Subcutaneous abdominal adipose tissue (tissue), 5 donors: ENCODE results near the gene QSOX2.

ENCODE experiments used
- H3K27ac ChIP-seq: one replicate; pipeline ENCODE4 v1.7.0; 2013; ENCODE audit warnings: low read depth, mild to moderate bottlenecking, inconsistent platforms, low read length, moderate library complexity
- H3K27me3 ChIP-seq, 5 donors: one replicate each; pipeline ENCODE4 v1.7.0; 2013; ENCODE audit warnings: low read length in 5 of 5, inconsistent platforms in 1 of 5; ENCODE audit not compliant: control insufficient read depth in 5 of 5, insufficient read depth in 4 of 5
- H3K36me3 ChIP-seq, 5 donors: one replicate each; pipeline ENCODE4 v1.7.0; 2013; ENCODE audit warnings: low read length in 5 of 5; ENCODE audit not compliant: control insufficient read depth in 5 of 5, insufficient read depth in 5 of 5
- H3K4me1 ChIP-seq, 5 donors: one replicate each; pipeline ENCODE4 v1.7.0; 2013; ENCODE audit warnings: low read length in 5 of 5, mild to moderate bottlenecking in 3 of 5, moderate library complexity in 1 of 5; ENCODE audit not compliant: control insufficient read depth in 5 of 5, insufficient read depth in 5 of 5
- H3K4me3 ChIP-seq, 5 donors: one replicate each; pipeline ENCODE4 v1.7.0; 2013; ENCODE audit warnings: low read length in 5 of 5, low read depth in 1 of 5
- H3K9ac ChIP-seq, 5 donors: one replicate each; pipeline ENCODE4 v1.7.0; 2013; ENCODE audit warnings: low read length in 5 of 5, mild to moderate bottlenecking in 4 of 5, moderate library complexity in 3 of 5
- H3K9me3 ChIP-seq, 5 donors: one replicate each; pipeline ENCODE4 v1.7.0; 2013; ENCODE audit warnings: low read length in 5 of 5; ENCODE audit not compliant: control insufficient read depth in 5 of 5
- donor health status: healthy.
- donor health status: healthy.
- donor health status: healthy.
- donor health status: healthy.
- donor health status: healthy.

QSOX2 gene

DNA sequence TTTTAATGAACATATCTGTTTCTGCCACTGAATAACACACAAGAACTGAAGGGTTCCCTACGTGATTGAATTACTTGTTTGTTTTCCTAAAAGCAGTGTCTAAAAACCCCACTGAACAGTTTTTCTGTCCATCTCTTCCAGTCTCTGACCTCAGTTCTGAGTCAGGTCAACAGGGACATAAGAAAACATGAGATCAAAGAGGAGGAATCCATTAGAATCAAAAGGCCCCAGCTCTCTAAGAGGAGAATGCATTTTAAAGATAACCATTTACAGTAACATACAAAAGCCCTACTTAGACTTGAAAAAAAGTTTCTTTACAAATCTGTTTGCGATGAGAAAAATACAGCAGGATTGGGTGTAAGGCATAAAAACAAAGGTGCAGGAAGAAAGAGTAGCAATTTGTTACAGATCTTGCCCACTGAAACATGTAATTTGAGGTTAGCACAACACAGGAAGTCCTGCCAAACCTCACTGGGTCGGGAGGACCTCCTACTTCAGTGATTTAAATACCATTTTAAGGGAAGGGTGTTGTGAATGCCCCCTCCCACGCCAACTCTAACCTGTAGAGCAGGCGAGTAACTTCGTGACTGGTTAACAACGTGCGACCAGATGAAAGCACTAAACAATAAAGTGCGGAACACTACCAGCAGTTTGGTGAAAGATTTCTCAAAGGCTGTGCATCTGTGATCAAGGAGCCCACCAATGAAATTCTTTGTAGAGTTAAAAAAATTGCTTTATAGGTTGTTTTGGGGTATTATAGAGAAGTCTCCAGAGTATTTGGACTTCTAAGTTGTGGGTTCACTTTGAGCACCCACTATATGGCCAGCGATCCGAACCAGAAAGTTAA, 1.3 kb downstream of the QSOX2 start:
- Histone ChIP-seq H3K27ac (no peak overlapping the region), H3K9ac (peak overlapping the region in 2 of 5 donors; percentile 63 to 64), H3K36me3 (no peaks in the 10 kb centered on the region), H3K4me3 (peak overlapping the region; percentile 67 to 80 (median 73)), H3K4me1 (peaks cover 4 to 22% (median 17%) of the 10 kb centered on the region in 5 donors), H3K27me3 (peaks cover 0 to 2% (median 0%) of the 10 kb centered on the region in 5 donors), H3K9me3 (no peaks in the 10 kb centered on the region)

DNA sequence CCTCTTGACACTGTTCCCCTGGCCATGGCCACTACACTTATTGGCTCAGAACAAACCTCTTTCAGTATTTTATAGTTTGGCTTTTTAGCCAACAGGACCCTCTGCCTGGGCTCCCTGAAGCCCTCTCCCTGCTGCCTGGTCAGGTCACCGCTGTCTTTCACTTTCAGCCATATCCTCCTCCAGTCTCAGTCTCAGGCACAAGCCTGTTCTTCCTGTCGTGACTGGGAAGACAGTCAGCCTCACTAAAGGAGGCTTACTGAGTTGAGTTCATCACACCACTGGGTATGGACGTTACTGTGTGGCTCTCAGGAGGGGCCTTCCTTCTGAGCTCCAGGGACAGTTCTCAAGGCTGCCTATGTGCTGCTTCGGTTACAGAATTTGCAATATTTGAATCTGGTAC, 2.0 kb downstream of the QSOX2 start:
- H3K4me1 ChIP-seq = peaks cover 4 to 27% (median 18%) of the 10 kb centered on the region in 5 donors
- no peaks in the 10 kb centered on the region for H3K36me3 ChIP-seq
- H3K9ac ChIP-seq = no peak overlapping the region
- H3K4me3 ChIP-seq = no peak overlapping the region
- no peaks in the 10 kb centered on the region for H3K9me3 ChIP-seq
- no peak overlapping the region for H3K27ac ChIP-seq
- H3K27me3 ChIP-seq = no peaks in the 10 kb centered on the region

DNA sequence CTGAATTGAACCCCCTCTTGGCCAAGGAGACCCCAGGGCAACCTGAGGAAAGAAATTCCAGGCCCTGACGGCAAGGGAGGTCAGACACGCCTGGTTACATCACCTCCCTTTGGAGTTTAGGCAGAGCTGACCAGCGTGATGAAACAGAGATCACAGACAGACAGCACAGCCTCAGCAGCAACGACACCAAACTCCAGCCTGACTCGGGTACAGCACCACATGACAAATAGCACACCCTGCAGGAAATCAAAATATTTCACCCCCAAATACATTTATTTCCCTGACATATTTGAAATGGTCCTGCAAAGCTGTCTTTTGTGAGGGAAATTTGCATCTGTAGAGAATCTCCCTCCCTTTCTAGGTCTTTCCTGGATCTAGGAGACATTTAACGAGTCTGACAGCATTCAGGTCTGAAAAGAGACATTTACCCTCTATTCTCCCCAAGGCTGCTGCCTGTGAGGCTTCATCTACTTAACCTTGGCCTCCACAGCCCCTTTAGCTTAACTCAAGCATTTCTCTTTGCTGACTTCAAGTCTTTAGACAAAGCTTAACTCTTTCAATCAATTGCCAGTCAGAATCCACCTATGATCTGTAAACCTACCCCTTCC, 2.6 kb downstream of the QSOX2 start:
- no peak overlapping the region for H3K27ac ChIP-seq
- peaks cover 4 to 33% (median 18%) of the 10 kb centered on the region in 5 donors for H3K4me1 ChIP-seq

DNA sequence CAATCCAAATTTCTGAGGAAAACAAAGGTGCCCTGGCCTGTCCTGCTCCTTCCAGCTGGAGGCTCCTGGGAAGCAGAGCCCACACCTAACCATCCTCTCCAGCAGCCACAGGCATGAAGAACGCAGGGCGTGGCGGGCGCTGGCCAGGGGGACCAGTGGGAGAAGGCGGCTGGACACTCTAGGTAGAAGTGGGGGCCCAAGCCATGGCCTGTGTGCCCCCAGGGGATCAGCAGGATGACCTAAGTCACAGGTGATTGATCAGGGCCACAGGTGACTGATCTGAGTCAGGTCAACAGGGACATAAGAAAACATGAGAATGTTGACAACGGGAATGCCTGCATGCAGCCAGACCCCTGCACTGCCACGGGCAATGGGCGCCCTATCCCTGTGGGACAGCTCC, 3.4 kb downstream of the QSOX2 start:
- H3K9me3 ChIP-seq = no peaks in the 10 kb centered on the region
- H3K9ac ChIP-seq = no peak overlapping the region
- no peaks in the 10 kb centered on the region for H3K27me3 ChIP-seq
- H3K4me1 ChIP-seq = peaks cover 4 to 34% (median 18%) of the 10 kb centered on the region in 5 donors
- H3K27ac ChIP-seq = no peak overlapping the region
- H3K4me3 ChIP-seq = no peak overlapping the region
- H3K36me3 ChIP-seq = no peaks in the 10 kb centered on the region

More for the DNA sequence above, 2.6 kb downstream of the QSOX2 start:
- H3K36me3 ChIP-seq = no peaks in the 10 kb centered on the region
- H3K4me3 ChIP-seq = no peak overlapping the region
- no peaks in the 10 kb centered on the region for H3K27me3 ChIP-seq
- H3K9ac ChIP-seq = no peak overlapping the region
- H3K9me3 ChIP-seq = no peaks in the 10 kb centered on the region

DNA sequence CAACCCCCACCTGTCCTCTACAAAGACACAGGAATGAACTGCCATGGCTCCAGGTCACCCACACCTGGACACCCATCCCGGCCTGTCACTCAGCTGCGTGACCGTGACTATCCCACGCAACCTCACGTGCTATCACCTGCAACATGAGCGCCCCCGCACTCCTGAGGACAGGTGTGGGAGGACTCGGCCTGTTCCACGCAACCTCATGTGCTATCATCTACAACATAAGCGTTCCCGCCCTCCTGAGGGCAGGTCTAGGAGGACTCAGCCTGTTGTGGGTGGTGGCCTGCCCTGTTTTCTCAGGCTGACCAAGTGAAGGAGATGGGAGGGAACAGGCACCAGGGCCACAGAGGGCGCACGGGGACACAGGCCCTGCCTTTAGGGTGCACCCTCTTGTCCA, 4.1 kb downstream of the QSOX2 start:
- no peak overlapping the region for H3K4me3 ChIP-seq
- H3K27me3 ChIP-seq = no peaks in the 10 kb centered on the region
- no peak overlapping the region for H3K27ac ChIP-seq
- no peaks in the 10 kb centered on the region for H3K9me3 ChIP-seq
- peaks cover 0 to 4% (median 2%) of the 10 kb centered on the region in 5 donors for H3K36me3 ChIP-seq
- H3K4me1 ChIP-seq = peaks cover 4 to 34% (median 18%) of the 10 kb centered on the region in 5 donors
- H3K9ac ChIP-seq = no peak overlapping the region

DNA sequence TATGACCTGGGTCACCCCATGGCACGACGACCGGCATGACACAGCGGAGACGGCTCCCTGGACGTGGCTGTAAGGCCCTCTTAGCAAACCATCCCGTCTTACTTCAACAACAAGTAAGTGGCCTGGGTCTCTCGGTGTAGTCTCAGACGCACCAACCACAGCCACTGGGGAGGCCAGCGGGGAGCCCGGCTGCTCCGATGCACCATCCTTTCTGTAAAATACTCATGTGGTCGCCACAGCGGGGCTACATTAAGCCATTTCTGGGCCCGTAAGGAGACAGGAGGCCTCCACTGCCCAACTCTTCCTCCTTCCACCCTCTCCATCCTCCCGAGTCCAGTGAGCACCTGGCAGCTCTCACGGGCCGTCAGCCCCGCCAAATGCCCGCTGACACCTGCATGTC, 4.7 kb downstream of the QSOX2 start:
- Histone ChIP-seq H3K9ac (no peak overlapping the region), H3K4me1 (peaks cover 4 to 32% (median 15%) of the 10 kb centered on the region in 5 donors), H3K36me3 (peaks cover 0 to 9% (median 4%) of the 10 kb centered on the region in 5 donors), H3K4me3 (no peak overlapping the region), H3K9me3 (no peaks in the 10 kb centered on the region), H3K27ac (no peak overlapping the region), H3K27me3 (no peaks in the 10 kb centered on the region)

DNA sequence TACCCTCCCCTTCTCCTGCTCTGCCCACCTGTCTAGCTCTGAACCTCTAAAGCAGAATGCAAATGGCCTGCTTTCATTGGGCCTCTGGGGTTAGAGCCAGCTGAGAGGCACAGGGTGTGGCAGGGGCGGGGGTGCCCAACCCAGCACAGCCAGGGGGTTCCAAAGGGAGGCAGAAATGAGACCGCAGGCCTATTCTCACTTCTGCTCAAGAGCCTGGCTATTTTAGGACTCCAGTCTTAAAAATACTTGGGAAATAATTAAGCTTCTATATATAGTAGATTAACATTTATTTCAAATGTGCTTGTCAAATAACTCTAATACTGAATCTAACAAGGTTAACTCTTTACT, 5.7 kb downstream of the QSOX2 start:
- Histone ChIP-seq H3K4me1 (peaks cover 4 to 28% (median 12%) of the 10 kb centered on the region in 5 donors), H3K9ac (peak overlapping the region in 1 of 5 donors; percentile 44), H3K27ac (no peak overlapping the region), H3K4me3 (no peak overlapping the region), H3K9me3 (no peaks in the 10 kb centered on the region), H3K36me3 (peaks cover 0 to 14% (median 10%) of the 10 kb centered on the region in 5 donors), H3K27me3 (no peaks in the 10 kb centered on the region)

DNA sequence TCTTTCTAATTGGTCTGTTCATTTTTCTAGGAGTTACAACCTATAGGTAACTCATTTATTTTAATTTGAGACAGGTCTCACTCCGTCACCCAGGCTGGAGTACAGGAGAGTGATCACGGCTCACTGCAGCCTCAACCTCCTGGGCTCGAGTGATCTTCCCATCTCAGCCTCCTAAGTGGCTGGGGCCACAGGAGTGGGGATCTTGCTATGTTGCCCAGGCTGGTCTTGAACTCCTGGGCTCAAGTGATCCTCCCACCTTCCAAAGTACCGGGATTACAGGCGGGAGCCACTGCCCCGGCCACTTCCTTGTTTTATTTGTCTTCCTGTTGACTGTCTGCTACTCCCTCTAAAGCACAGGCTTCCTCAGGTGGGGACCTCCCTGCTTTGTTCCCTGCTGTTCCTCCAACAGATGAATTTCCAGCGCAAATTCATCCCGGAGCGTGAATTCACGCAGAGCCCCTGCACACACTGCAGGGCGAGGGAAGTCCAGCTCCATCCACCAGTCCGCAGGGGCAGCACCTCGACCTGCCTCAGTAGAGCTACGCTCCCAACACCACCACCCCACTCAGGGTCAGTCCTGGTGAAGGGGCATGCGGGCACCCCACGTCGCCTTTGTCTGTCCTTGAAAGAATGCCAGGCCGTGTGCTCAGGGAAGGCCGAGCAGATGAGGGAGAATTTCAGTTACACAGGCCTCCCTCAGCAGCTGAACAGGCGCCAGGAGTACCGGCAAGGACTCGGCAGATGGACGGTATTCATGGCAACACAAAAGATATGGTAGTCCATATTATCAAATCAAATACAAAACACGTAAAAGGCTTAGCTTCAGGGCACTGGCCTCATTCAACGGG, 6.3 kb downstream of the QSOX2 start:
- peaks cover under 1 to 22% (median 6%) of the 10 kb centered on the region in 5 donors for H3K4me1 ChIP-seq
- H3K27ac ChIP-seq = no peak overlapping the region
- H3K27me3 ChIP-seq = no peaks in the 10 kb centered on the region
- no peaks in the 10 kb centered on the region for H3K9me3 ChIP-seq
- peak overlapping the region in 1 of 5 donors; percentile 44 for H3K9ac ChIP-seq
- no peak overlapping the region for H3K4me3 ChIP-seq
- H3K36me3 ChIP-seq = peaks cover 0 to 14% (median 12%) of the 10 kb centered on the region in 5 donors

DNA sequence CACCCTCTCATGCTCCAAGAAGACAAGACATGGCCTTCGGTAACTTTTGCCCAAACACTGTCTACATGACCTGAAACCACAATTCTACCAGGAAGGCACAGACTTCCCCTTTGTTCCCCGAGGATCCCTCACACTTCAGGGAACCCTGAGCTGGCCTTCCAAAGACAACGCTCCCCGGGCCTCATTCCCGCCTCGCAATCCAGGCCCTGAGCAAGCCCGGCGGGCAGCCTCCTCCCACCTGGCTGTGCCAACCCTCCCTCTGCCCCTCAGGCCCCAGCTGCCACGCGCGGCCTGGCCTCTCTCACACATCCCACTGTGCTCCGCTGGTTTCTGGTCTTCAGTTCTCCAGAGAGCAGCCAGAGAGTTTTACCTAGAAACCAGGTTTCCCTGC, 7.3 kb downstream of the QSOX2 start:
- peaks cover 0 to 21% (median 3%) of the 10 kb centered on the region in 5 donors for H3K4me1 ChIP-seq
- H3K4me3 ChIP-seq = no peak overlapping the region
- H3K9ac ChIP-seq = peak overlapping the region in 1 of 5 donors; percentile 4
- no peak overlapping the region for H3K27ac ChIP-seq
- peaks cover 0 to 14% (median 12%) of the 10 kb centered on the region in 5 donors for H3K36me3 ChIP-seq
- no peaks in the 10 kb centered on the region for H3K27me3 ChIP-seq
- no peaks in the 10 kb centered on the region for H3K9me3 ChIP-seq
